WTC11 (cell line): ENCODE results near the gene HOXA7.

Experiments used
- CREB1 ChIP-seq: sonication (generic); formaldehyde crosslinking; IDR thresholded peaks from 2 replicates; pipeline ENCODE4 v1.8.0; 2023; ENCODE audit warnings: mild to moderate bottlenecking, missing genetic modification reagents
- ETV6 ChIP-seq: sonication (generic); formaldehyde crosslinking; IDR thresholded peaks from 2 replicates; pipeline ENCODE4 v1.8.1; 2022; ENCODE audit warnings: mild to moderate bottlenecking, missing genetic modification reagents
- ZNF138 ChIP-seq: sonication (generic); formaldehyde crosslinking; conservative IDR thresholded peaks from 2 replicates; pipeline ENCODE4 v1.8.1; 2022; ENCODE audit warnings: mild to moderate bottlenecking, moderate library complexity, missing genetic modification reagents
- ZNF219 ChIP-seq: sonication (generic); formaldehyde crosslinking; IDR thresholded peaks from 2 replicates; pipeline ENCODE4 v1.8.0; 2023; ENCODE audit warnings: missing genetic modification reagents, mild to moderate bottlenecking, borderline replicate concordance
- TF ChIP-seq, protein P1 (sequence below): sonication (generic); formaldehyde crosslinking; IDR thresholded peaks from 2 replicates; pipeline ENCODE4 v1.8.1; 2022; ENCODE audit warnings: mild to moderate bottlenecking, missing genetic modification reagents, moderate library complexity, borderline replicate concordance
- TF ChIP-seq, protein P2 (sequence below): fragments of 250-450 bp; sonication (Bioruptor Pico); IDR thresholded peaks from 2 replicates; pipeline ENCODE4 v1.9.0; 2021; ENCODE audit warnings: mild to moderate bottlenecking
- TF ChIP-seq, protein P3 (sequence below): fragments of 200-600 bp; IDR thresholded peaks from 2 replicates; pipeline ENCODE4 v1.8.0; 2022; ENCODE audit warnings: antibody characterized with exemption
- TF ChIP-seq, protein P4 (sequence below): sonication (generic); formaldehyde crosslinking; IDR thresholded peaks from 2 replicates; pipeline ENCODE4 v1.8.1; 2022; ENCODE audit warnings: low read depth, missing genetic modification reagents, borderline replicate concordance
- TF ChIP-seq, protein P5 (sequence below): sonication (generic); formaldehyde crosslinking; IDR thresholded peaks from 2 replicates; pipeline ENCODE4 v1.8.1; 2022; ENCODE audit warnings: low read depth, mild to moderate bottlenecking, moderate library complexity, missing genetic modification reagents, borderline replicate concordance
- TF ChIP-seq, protein P6 (sequence below): sonication (generic); formaldehyde crosslinking; IDR thresholded peaks from 2 replicates; pipeline ENCODE4 v1.8.0; 2022; ENCODE audit warnings: mild to moderate bottlenecking, missing genetic modification reagents
- TF ChIP-seq, protein P7 (sequence below): sonication (generic); formaldehyde crosslinking; conservative IDR thresholded peaks from 2 replicates; pipeline ENCODE4 v1.8.1; 2022; ENCODE audit warnings: mild to moderate bottlenecking, missing genetic modification reagents
- TF ChIP-seq, protein P8 (sequence below): sonication (generic); formaldehyde crosslinking; IDR thresholded peaks from 2 replicates; pipeline ENCODE4 v1.8.1; 2023; ENCODE audit warnings: mild to moderate bottlenecking, missing genetic modification reagents, borderline replicate concordance
- TF ChIP-seq, protein P9 (sequence below): sonication (generic); formaldehyde crosslinking; IDR thresholded peaks from 2 replicates; pipeline ENCODE4 v1.8.0; 2023; ENCODE audit warnings: missing genetic modification reagents
- TF ChIP-seq, protein P10 (sequence below): sonication (generic); formaldehyde crosslinking; IDR thresholded peaks from 2 replicates; pipeline ENCODE4 v1.8.0; 2022; ENCODE audit warnings: mild to moderate bottlenecking, missing genetic modification reagents

DNA sequence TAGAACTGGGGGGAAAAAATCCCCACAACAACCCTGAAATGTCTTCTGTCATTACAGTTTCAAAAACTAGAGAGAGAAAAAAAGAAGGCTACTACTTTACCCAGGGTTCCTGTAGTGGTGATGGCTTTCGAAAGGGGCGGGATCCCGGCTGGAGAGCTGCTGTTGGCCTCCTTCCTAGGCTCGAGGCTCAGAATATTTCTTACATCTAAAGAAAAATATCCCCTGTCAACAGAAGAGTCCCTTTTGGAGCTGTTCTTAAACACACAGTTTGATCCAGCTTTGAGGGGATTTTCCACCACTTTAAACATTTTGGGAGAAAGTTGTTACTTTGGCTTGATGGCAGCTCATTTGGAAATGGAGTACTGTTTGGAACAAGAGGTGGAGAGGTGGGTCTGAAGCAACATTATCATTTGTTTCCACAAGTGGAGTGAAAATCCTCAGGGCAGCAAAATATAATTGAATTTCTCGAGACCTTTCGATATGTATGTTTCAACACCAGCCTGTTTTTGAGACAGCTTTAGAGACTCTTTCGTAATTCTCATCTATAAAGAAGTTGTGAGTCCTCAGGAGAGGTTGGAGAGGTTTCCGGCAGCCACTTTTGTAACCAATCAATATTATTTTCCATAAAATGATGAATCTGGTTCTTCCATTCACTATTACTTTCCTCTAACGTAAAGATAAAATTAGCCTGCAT is 38.4 kb upstream of the HOXA7 start:
- TF ChIP-seq, protein P1, sequence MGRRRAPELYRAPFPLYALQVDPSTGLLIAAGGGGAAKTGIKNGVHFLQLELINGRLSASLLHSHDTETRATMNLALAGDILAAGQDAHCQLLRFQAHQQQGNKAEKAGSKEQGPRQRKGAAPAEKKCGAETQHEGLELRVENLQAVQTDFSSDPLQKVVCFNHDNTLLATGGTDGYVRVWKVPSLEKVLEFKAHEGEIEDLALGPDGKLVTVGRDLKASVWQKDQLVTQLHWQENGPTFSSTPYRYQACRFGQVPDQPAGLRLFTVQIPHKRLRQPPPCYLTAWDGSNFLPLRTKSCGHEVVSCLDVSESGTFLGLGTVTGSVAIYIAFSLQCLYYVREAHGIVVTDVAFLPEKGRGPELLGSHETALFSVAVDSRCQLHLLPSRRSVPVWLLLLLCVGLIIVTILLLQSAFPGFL = no peak
- TF ChIP-seq, protein P2, sequence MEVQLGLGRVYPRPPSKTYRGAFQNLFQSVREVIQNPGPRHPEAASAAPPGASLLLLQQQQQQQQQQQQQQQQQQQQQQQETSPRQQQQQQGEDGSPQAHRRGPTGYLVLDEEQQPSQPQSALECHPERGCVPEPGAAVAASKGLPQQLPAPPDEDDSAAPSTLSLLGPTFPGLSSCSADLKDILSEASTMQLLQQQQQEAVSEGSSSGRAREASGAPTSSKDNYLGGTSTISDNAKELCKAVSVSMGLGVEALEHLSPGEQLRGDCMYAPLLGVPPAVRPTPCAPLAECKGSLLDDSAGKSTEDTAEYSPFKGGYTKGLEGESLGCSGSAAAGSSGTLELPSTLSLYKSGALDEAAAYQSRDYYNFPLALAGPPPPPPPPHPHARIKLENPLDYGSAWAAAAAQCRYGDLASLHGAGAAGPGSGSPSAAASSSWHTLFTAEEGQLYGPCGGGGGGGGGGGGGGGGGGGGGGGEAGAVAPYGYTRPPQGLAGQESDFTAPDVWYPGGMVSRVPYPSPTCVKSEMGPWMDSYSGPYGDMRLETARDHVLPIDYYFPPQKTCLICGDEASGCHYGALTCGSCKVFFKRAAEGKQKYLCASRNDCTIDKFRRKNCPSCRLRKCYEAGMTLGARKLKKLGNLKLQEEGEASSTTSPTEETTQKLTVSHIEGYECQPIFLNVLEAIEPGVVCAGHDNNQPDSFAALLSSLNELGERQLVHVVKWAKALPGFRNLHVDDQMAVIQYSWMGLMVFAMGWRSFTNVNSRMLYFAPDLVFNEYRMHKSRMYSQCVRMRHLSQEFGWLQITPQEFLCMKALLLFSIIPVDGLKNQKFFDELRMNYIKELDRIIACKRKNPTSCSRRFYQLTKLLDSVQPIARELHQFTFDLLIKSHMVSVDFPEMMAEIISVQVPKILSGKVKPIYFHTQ = no peak
- TF ChIP-seq ZNF219 (CRISPR knock-in tag) = no peak
- TF ChIP-seq, protein P3, sequence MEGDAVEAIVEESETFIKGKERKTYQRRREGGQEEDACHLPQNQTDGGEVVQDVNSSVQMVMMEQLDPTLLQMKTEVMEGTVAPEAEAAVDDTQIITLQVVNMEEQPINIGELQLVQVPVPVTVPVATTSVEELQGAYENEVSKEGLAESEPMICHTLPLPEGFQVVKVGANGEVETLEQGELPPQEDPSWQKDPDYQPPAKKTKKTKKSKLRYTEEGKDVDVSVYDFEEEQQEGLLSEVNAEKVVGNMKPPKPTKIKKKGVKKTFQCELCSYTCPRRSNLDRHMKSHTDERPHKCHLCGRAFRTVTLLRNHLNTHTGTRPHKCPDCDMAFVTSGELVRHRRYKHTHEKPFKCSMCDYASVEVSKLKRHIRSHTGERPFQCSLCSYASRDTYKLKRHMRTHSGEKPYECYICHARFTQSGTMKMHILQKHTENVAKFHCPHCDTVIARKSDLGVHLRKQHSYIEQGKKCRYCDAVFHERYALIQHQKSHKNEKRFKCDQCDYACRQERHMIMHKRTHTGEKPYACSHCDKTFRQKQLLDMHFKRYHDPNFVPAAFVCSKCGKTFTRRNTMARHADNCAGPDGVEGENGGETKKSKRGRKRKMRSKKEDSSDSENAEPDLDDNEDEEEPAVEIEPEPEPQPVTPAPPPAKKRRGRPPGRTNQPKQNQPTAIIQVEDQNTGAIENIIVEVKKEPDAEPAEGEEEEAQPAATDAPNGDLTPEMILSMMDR = no peak
- TF ChIP-seq, protein P4, sequence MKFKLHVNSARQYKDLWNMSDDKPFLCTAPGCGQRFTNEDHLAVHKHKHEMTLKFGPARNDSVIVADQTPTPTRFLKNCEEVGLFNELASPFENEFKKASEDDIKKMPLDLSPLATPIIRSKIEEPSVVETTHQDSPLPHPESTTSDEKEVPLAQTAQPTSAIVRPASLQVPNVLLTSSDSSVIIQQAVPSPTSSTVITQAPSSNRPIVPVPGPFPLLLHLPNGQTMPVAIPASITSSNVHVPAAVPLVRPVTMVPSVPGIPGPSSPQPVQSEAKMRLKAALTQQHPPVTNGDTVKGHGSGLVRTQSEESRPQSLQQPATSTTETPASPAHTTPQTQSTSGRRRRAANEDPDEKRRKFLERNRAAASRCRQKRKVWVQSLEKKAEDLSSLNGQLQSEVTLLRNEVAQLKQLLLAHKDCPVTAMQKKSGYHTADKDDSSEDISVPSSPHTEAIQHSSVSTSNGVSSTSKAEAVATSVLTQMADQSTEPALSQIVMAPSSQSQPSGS (CRISPR knock-in tag) = no peak
- TF ChIP-seq, protein P5, sequence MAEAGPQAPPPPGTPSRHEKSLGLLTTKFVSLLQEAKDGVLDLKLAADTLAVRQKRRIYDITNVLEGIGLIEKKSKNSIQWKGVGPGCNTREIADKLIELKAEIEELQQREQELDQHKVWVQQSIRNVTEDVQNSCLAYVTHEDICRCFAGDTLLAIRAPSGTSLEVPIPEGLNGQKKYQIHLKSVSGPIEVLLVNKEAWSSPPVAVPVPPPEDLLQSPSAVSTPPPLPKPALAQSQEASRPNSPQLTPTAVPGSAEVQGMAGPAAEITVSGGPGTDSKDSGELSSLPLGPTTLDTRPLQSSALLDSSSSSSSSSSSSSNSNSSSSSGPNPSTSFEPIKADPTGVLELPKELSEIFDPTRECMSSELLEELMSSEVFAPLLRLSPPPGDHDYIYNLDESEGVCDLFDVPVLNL = no peak
- no peak for TF ChIP-seq ZNF138 (CRISPR knock-in tag)
- TF ChIP-seq, protein P6, sequence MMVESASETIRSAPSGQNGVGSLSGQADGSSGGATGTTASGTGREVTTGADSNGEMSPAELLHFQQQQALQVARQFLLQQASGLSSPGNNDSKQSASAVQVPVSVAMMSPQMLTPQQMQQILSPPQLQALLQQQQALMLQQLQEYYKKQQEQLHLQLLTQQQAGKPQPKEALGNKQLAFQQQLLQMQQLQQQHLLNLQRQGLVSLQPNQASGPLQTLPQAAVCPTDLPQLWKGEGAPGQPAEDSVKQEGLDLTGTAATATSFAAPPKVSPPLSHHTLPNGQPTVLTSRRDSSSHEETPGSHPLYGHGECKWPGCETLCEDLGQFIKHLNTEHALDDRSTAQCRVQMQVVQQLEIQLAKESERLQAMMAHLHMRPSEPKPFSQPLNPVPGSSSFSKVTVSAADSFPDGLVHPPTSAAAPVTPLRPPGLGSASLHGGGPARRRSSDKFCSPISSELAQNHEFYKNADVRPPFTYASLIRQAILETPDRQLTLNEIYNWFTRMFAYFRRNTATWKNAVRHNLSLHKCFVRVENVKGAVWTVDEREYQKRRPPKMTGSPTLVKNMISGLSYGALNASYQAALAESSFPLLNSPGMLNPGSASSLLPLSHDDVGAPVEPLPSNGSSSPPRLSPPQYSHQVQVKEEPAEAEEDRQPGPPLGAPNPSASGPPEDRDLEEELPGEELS (CRISPR knock-in tag) = no peak
- TF ChIP-seq, protein P7, sequence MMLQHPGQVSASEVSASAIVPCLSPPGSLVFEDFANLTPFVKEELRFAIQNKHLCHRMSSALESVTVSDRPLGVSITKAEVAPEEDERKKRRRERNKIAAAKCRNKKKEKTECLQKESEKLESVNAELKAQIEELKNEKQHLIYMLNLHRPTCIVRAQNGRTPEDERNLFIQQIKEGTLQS (CRISPR knock-in tag) = no peak
- TF ChIP-seq, protein P8, sequence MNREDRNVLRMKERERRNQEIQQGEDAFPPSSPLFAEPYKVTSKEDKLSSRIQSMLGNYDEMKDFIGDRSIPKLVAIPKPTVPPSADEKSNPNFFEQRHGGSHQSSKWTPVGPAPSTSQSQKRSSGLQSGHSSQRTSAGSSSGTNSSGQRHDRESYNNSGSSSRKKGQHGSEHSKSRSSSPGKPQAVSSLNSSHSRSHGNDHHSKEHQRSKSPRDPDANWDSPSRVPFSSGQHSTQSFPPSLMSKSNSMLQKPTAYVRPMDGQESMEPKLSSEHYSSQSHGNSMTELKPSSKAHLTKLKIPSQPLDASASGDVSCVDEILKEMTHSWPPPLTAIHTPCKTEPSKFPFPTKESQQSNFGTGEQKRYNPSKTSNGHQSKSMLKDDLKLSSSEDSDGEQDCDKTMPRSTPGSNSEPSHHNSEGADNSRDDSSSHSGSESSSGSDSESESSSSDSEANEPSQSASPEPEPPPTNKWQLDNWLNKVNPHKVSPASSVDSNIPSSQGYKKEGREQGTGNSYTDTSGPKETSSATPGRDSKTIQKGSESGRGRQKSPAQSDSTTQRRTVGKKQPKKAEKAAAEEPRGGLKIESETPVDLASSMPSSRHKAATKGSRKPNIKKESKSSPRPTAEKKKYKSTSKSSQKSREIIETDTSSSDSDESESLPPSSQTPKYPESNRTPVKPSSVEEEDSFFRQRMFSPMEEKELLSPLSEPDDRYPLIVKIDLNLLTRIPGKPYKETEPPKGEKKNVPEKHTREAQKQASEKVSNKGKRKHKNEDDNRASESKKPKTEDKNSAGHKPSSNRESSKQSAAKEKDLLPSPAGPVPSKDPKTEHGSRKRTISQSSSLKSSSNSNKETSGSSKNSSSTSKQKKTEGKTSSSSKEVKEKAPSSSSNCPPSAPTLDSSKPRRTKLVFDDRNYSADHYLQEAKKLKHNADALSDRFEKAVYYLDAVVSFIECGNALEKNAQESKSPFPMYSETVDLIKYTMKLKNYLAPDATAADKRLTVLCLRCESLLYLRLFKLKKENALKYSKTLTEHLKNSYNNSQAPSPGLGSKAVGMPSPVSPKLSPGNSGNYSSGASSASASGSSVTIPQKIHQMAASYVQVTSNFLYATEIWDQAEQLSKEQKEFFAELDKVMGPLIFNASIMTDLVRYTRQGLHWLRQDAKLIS = no peak
- TF ChIP-seq CREB1 (CRISPR knock-in tag) = no peak
- TF ChIP-seq, protein P9, sequence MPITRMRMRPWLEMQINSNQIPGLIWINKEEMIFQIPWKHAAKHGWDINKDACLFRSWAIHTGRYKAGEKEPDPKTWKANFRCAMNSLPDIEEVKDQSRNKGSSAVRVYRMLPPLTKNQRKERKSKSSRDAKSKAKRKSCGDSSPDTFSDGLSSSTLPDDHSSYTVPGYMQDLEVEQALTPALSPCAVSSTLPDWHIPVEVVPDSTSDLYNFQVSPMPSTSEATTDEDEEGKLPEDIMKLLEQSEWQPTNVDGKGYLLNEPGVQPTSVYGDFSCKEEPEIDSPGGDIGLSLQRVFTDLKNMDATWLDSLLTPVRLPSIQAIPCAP (CRISPR knock-in tag) = no peak
- no peak for TF ChIP-seq ETV6 (CRISPR knock-in tag)
- TF ChIP-seq, protein P10, sequence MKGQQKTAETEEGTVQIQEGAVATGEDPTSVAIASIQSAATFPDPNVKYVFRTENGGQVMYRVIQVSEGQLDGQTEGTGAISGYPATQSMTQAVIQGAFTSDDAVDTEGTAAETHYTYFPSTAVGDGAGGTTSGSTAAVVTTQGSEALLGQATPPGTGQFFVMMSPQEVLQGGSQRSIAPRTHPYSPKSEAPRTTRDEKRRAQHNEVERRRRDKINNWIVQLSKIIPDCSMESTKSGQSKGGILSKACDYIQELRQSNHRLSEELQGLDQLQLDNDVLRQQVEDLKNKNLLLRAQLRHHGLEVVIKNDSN (CRISPR knock-in tag) = no peak
